OCI-LY7 (cell line): ENCODE results near the gene SLAMF1. TPM values are rescaled to one million over a fixed set of nuclear protein-coding genes. Genes with fewer than 3 reads are reported as not detected.
A peak's percentile ranks its signal among the peaks of the same experiment; 100 is the strongest.

Experiments
- BruUV-seq: library from RNA; stranded (reverse); fragments of 400-500 nt; replicated peaks from 2 replicates; lab custom pipeline; 2021; lab: Mats Ljungman, UMichigan
- CTCF ChIA-PET: fragments of 300-600 bp; sonication (Branson Sonifier 250); formaldehyde crosslinking; loops from one replicate; lab custom pipeline; 2022; ENCODE audit warnings: antibody characterized with exemption; ENCODE audit not compliant: unreplicated experiment; lab: Charles Lee
- POLR2A ChIA-PET: fragments of 300-600 bp; sonication (Branson Sonifier 250); formaldehyde crosslinking; loops from one replicate; lab custom pipeline; 2022; ENCODE audit warnings: antibody characterized with exemption; lab: Charles Lee
- DNase-seq: peaks from one replicate; pipeline ENCODE4 v3.0.0-alpha.2; 2015; ENCODE audit warnings: low spot score
- H2AFZ ChIP-seq: fragments of 200-600 bp; sonication (generic), shearing (Covaris generic); 2 replicates; pipeline ENCODE4 v1.6.1; 2014; ENCODE audit warnings: mild to moderate bottlenecking, antibody characterized with exemption, low read length, moderate library complexity
- H3K27ac ChIP-seq: fragments of 200-600 bp; sonication (generic); 2 replicates; pipeline ENCODE4 v1.5.1; 2014; ENCODE audit warnings: mixed run types, low read depth, mild to moderate bottlenecking, moderate library complexity, low read length, inconsistent platforms; ENCODE audit not compliant: poor library complexity, severe bottlenecking
- H3K36me3 ChIP-seq: fragments of 200-600 bp; sonication (generic); 2 replicates; pipeline ENCODE4 v1.6.1; 2014; ENCODE audit warnings: mild to moderate bottlenecking, antibody characterized with exemption, low read length, moderate library complexity, mixed read lengths; ENCODE audit not compliant: insufficient read depth
- H3K4me1 ChIP-seq: fragments of 200-600 bp; sonication (generic); 2 replicates; pipeline ENCODE4 v1.5.1; 2014; ENCODE audit warnings: mild to moderate bottlenecking, low read length; ENCODE audit not compliant: insufficient read depth, poor library complexity, severe bottlenecking
- H3K4me2 ChIP-seq: fragments of 200-600 bp; sonication (generic); 2 replicates; pipeline ENCODE4 v1.6.1; 2014; ENCODE audit warnings: mild to moderate bottlenecking, low read length
- H3K4me3 ChIP-seq: fragments of 200-600 bp; sonication (generic); 2 replicates; pipeline ENCODE4 v1.5.1; 2014; ENCODE audit warnings: mild to moderate bottlenecking, low read depth, low read length; ENCODE audit not compliant: poor library complexity, severe bottlenecking
- H3K79me2 ChIP-seq: fragments of 200-600 bp; sonication (generic); 2 replicates; pipeline ENCODE4 v1.6.1; 2016; ENCODE audit warnings: low read depth, mild to moderate bottlenecking, low read length, moderate library complexity, mixed read lengths; ENCODE audit not compliant: insufficient read depth
- H3K9me2 ChIP-seq: fragments of 200-600 bp; sonication (generic); 2 replicates; pipeline ENCODE4 v1.6.1; 2016; ENCODE audit warnings: mild to moderate bottlenecking, low read length, mixed read lengths; ENCODE audit not compliant: insufficient read depth
- H3K9me3 ChIP-seq: fragments of 200-600 bp; sonication (generic); 2 replicates; pipeline ENCODE4 v1.6.1; 2014; ENCODE audit warnings: mild to moderate bottlenecking, mixed run types, low read length, mixed read lengths
- H4K20me1 ChIP-seq: fragments of 200-600 bp; sonication (generic); 2 replicates; pipeline ENCODE4 v1.6.1; 2014; ENCODE audit warnings: mild to moderate bottlenecking, antibody characterized with exemption, low read length, moderate library complexity, mixed read lengths; ENCODE audit not compliant: insufficient read depth
- EZH2phosphoT487 ChIP-seq: fragments of 200-600 bp; sonication (generic); IDR thresholded peaks from 2 replicates; pipeline ENCODE4 v1.6.1; 2018; ENCODE audit warnings: low read depth, borderline replicate concordance, mild to moderate bottlenecking, mixed run types, antibody characterized with exemption, low read length, moderate library complexity, mixed read lengths
- intact Hi-C: fragments of 100-400 bp; cut with micrococcal nuclease; formaldehyde crosslinking; loops from one replicate; pipeline ENCODE4 v1.10.0; 2022; ENCODE audit not compliant: unreplicated experiment
- total RNA-seq, 2 experiments: library from RNA; depleted of rRNA in 1 of 2; stranded (reverse); fragments of >200 nt in 1 of 2; shearing (Covaris generic) in 1 of 2; gene quantifications; 2 replicates each; pipeline ENCODE4 v1.2.3, GENCODE V29; 2014 to 2022
- TF ChIP-seq, protein P1 (sequence below): fragments of 200-600 bp; sonication (generic); conservative IDR thresholded peaks from 2 replicates; pipeline ENCODE4 v1.5.1; 2014; ENCODE audit warnings: mild to moderate bottlenecking, antibody characterized with exemption, low read length, moderate library complexity, mixed read lengths

SLAMF1 gene
- total RNA-seq, 2 experiments from 2014 or later, result 0.32 to 0.72 TPM

DNA sequence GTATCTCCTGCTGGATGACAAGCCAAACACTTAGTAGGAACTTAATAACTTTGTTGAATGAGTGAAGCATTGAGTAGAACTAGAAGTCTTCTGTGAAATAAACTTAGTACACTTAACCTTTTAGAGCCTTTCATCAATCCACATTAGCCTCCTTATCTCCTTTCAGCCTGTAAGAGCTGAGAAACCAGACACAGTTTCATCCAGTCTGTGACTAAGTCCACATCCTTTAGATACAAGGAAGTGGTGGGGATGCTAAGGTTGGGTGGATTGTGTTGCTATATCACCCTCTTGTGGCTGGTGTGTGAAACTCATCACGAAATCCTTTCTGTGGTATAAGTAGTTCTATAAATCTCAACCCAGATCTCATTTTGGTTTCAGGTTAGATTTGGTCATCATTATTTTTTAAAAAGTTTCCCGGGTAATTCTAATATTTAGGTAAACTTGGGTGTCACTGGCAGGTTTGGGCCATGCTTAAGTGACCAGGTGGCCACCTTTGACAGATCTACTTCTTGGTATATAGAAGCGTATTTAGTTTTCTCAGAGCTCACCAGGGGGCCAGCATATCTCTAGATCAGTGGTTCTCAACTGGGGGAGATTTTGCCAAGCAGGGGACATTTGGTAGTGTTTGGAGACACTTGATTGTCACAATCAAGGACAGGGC, 39.7 kb downstream of the SLAMF1 start:
- peak overlapping the region; percentile 66 for H2AFZ ChIP-seq
- H3K4me2 ChIP-seq, result peak overlapping the region; percentile 48
- peaks cover 60% of the 10 kb centered on the region for H3K4me1 ChIP-seq
- POLR2A ChIA-PET, result interaction anchor here (0.5 to 1.5 kb wide), 5 partner anchors 15 to 177 kb away, joined by 3 to 6 read pairs (median 3); partner anchors contain the start of gene SLAMF6
- TF ChIP-seq, protein P1, sequence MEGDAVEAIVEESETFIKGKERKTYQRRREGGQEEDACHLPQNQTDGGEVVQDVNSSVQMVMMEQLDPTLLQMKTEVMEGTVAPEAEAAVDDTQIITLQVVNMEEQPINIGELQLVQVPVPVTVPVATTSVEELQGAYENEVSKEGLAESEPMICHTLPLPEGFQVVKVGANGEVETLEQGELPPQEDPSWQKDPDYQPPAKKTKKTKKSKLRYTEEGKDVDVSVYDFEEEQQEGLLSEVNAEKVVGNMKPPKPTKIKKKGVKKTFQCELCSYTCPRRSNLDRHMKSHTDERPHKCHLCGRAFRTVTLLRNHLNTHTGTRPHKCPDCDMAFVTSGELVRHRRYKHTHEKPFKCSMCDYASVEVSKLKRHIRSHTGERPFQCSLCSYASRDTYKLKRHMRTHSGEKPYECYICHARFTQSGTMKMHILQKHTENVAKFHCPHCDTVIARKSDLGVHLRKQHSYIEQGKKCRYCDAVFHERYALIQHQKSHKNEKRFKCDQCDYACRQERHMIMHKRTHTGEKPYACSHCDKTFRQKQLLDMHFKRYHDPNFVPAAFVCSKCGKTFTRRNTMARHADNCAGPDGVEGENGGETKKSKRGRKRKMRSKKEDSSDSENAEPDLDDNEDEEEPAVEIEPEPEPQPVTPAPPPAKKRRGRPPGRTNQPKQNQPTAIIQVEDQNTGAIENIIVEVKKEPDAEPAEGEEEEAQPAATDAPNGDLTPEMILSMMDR, result peak; percentile 98
- TF ChIP-seq EZH2phosphoT487, result no peak
- no peaks in the 10 kb centered on the region for H3K79me2 ChIP-seq
- BruUV-seq, result no TSS peak
- CTCF ChIA-PET, result interaction anchor here (0.5 to 2.7 kb wide), 8 partner anchors 12 to 499 kb away, joined by 3 to 9 read pairs (median 4); no protein-coding TSS in a partner anchor
- H3K9me2 ChIP-seq, result no peaks in the 10 kb centered on the region
- H3K27ac ChIP-seq, result peak overlapping the region; percentile 55
- no peak overlapping the region for H3K4me3 ChIP-seq
- H4K20me1 ChIP-seq, result no peaks in the 10 kb centered on the region
- peaks cover 27% of the 10 kb centered on the region; the same call in 1 of the 2 replicates for H3K9me3 ChIP-seq
- H3K36me3 ChIP-seq, result peaks cover 7% of the 10 kb centered on the region; the same call in 1 of the 2 replicates
- peak; percentile 93 for DNase-seq
- intact Hi-C loops, result loop anchor here (1.0 to 5.0 kb wide), 7 partner anchors 57 to 405 kb away; partner anchors contain the start of genes COPA and NCSTN

DNA sequence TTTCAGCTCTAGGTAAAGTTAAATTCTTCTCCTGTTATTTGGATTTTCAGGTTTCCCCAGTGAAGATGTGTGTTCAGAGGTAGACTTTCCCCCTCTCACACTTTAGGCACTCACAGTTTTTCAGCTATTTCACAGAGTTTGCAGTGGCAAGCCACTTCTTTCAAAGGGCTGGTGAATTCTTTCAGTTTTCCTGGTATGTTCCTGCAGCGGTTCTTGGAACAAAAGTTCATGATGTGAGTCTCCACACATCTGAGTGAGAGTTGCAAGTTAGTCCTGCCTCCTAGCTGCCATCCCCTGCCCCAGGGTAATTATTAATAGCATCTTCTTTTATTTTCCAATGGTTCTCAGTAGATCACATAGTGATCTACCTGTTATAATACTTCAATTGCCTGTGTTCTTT, 40.2 kb downstream of the SLAMF1 start:
- intact Hi-C loops, result loop anchor here (1.0 to 5.0 kb wide), 7 partner anchors 56 to 404 kb away; partner anchors contain the start of genes COPA and NCSTN
- peaks cover 60% of the 10 kb centered on the region for H3K4me1 ChIP-seq
- ChIA-PET CTCF (interaction anchor here (0.5 to 1.5 kb wide), 6 partner anchors 68 to 499 kb away, joined by 3 to 5 read pairs (median 4); no protein-coding TSS in a partner anchor), POLR2A (interaction anchor here (0.5 to 1.5 kb wide), 5 partner anchors 15 to 177 kb away, joined by 3 to 6 read pairs (median 3); partner anchors contain the start of gene SLAMF6)
- no peaks in the 10 kb centered on the region for H3K79me2 ChIP-seq
- no peak overlapping the region for H3K4me3 ChIP-seq
- no peaks in the 10 kb centered on the region for H4K20me1 ChIP-seq
- H3K4me2 ChIP-seq, result peak overlapping the region; percentile 48
- H3K27ac ChIP-seq, result peak overlapping the region; percentile 55
- H3K36me3 ChIP-seq, result peaks cover 7% of the 10 kb centered on the region; the same call in 1 of the 2 replicates
- no TSS peak for BruUV-seq
- H2AFZ ChIP-seq, result peak overlapping the region; percentile 66
- H3K9me2 ChIP-seq, result no peaks in the 10 kb centered on the region
- peaks cover 27% of the 10 kb centered on the region; the same call in 1 of the 2 replicates for H3K9me3 ChIP-seq
- DNase-seq, result no peak
- TF ChIP-seq, protein P1, result no peak
- TF ChIP-seq EZH2phosphoT487, result no peak
